GM13977 (cell line): Measurements from ENCODE around the gene ALDH9A1.
A peak's percentile ranks its signal among the peaks of the same experiment; 100 is the strongest.
"Not testable (repeated sequence)": the region's sequence is repeated elsewhere in the genome, so short reads cannot be mapped to it uniquely, and the experiment has no call there.

Source experiments
- DNase-seq: peaks from one replicate; pipeline ENCODE4 v3.0.0; 2012; ENCODE audit warnings: low spot score
- in situ Hi-C: fragments of 300-500 bp; cut with MboI; formaldehyde crosslinking; loops from one replicate; pipeline ENCODE4 v1.12.0; 2022; ENCODE audit warnings: low sequenced_read_pairs, low pct_unique_long_range_greater_than_20kb, mixed read lengths, inconsistent platforms; ENCODE audit not compliant: unreplicated experiment
- TF ChIP-seq, protein P1 (sequence below): IDR thresholded peaks from 2 replicates; pipeline ENCODE4 v1.5.1; 2012; ENCODE audit warnings: mild to moderate bottlenecking, control low read depth; ENCODE audit not compliant: insufficient read depth; ENCODE audit errors: extremely low read depth, missing control alignments

The ALDH9A1 gene

DNA sequence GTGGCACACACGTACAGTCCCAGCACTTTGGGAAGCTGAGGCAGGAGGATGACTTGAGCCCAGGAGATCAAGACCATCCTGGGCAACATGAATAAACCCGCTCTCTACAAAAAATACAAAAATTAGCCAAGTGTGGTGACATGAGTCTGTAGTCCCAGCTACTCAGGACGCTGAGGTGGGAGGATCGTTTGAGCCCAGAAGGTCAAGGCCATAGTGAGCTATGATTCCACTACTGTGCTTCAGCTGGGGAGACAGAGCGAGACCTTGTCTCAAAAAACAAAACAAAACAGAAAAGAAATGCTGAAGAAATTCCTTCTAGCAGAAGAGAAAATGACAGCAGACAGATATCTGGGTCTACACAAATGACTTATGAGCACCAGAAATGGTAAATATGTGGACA is 10.3 kb downstream of the ALDH9A1 start:
- in situ Hi-C loops = no loop called here
- no peak for DNase-seq
- TF ChIP-seq, protein P1, sequence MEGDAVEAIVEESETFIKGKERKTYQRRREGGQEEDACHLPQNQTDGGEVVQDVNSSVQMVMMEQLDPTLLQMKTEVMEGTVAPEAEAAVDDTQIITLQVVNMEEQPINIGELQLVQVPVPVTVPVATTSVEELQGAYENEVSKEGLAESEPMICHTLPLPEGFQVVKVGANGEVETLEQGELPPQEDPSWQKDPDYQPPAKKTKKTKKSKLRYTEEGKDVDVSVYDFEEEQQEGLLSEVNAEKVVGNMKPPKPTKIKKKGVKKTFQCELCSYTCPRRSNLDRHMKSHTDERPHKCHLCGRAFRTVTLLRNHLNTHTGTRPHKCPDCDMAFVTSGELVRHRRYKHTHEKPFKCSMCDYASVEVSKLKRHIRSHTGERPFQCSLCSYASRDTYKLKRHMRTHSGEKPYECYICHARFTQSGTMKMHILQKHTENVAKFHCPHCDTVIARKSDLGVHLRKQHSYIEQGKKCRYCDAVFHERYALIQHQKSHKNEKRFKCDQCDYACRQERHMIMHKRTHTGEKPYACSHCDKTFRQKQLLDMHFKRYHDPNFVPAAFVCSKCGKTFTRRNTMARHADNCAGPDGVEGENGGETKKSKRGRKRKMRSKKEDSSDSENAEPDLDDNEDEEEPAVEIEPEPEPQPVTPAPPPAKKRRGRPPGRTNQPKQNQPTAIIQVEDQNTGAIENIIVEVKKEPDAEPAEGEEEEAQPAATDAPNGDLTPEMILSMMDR = no peak

DNA sequence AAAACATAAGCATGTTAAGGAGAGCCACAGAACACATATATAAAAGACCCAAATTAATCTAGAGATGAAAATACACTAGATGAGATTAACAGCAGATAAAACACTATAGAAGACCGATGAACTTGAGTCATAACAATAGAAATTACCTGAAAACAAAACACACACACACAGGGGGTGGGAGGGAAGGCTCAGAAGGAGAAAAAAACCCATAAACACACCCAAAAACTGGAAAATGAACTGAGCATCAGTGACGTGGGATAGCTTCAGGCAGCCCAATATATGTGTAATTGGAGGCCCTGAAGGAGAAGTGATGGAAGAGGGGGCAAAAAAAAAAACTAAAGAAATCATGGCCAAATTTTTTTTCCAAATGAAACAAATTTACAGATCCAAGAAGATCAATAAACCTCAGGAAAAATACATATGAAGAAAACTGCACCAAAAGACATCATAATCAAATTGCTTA is 11.4 kb downstream of the ALDH9A1 start:
- TF ChIP-seq, protein P1 = no peak
- in situ Hi-C loops = no loop called here
- no peak for DNase-seq

DNA sequence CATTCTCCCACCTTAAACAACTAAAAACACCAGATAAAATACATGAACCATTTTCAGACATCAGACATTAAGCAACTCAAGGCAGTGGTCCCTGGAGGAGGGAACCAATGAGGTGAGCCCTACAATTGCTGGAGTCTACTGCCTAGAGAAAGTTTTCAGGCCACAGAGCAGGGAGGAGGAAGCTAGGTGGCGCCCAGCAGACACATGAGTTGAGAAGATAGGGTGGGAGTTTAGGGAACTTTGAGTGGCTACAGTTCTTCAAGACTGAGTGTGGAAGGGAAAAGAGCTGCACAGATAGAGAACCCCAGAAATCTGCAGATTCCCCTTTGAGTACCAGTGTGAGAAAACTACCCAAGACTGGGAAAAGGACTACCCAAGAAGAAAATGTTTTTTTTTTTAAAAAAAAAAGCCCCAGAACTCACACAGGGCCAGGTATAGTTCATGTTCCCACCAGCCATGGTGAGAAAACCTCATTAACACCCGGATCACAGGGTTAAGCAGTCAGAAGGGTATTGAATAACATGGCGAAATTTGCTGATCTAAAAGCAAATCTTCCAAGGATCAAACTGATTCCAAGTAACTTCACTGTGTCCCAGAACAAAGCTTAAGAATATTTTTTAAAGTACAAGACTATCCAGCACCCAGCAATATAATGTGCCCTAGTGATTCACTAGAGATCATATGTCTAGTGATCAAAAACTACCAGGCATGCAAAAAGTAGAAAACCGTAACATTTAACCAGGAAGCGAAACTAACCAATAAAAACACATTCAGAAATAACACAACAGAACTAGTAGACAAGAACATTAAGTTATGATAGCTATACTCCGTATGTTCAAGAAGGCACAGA is 12.0 kb downstream of the ALDH9A1 start:
- peak; percentile 26 for DNase-seq
- TF ChIP-seq, protein P1 = peak; percentile 42
- in situ Hi-C loops = no loop called here

DNA sequence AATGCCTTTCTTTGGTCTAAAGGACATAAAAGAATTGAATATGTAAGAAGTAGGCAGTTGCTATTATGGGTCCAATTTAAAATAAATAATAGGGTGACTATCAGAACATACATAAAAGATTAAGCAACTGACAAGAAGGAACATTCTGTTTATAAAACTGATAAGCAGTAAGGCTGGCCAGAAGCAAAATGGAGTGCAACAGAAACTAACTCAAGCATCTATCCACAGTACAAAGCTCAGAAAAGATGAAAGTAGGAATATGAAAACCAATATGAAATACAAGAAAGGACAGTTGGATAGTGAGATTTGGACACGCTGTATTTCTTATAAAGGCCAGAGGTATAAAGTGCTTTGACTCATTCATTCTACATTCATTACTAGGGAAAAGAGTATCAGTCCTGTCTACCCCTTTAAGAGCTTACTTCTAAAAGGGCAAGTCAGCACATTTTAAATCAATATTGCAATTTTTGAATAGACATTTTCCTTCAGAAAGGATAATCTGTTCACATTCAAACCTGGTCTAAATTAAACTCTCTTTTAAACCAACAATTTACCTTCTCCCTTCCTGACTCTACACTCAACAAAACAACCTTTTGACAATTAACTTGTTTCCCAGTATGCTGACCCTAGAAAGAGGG is 14.4 kb downstream of the ALDH9A1 start:
- in situ Hi-C loops = no loop called here
- no peak for DNase-seq
- TF ChIP-seq, protein P1 = no peak

DNA sequence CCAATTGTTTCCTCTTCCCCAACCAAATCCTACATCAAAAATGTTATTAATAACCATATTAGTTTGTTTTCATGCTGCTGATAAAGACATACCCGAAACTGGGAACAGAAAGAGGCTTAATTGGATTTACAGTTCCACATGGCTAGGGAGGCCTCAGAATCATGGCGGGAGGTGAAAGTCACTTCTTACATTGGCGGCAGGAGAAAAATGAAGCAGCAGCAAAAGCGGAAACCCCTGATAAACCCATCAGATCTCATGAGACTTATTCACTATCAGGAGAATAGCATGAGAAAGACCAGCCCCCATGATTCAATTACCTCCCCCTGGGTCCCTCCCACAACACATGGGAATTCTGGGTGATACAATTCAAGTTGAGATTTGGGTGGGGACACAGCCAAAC is 17.6 kb downstream of the ALDH9A1 start:
- DNase-seq, in situ Hi-C loops: not testable (repeated sequence)

DNA sequence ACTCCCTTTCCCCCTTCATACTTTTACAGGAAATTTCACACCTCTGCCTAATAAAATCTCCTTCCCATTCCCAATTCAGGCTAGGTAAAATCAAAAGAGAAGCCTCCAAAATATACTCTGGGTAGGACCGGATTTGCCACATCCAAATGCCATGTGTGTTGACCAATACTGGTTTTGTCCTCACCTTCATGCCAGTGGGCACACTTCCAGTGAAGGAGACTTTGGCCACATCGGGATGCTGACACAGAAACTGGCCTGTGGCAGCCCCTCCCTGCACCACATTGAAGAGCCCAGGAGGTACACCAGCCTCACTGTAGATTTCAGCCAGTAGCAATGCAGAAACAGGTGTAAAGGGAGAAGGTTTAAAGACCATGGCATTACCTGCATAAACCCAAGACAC is 18.1 kb downstream of the ALDH9A1 start:
- TF ChIP-seq, protein P1 = no peak
- in situ Hi-C loops = no loop called here
- no peak for DNase-seq

DNA sequence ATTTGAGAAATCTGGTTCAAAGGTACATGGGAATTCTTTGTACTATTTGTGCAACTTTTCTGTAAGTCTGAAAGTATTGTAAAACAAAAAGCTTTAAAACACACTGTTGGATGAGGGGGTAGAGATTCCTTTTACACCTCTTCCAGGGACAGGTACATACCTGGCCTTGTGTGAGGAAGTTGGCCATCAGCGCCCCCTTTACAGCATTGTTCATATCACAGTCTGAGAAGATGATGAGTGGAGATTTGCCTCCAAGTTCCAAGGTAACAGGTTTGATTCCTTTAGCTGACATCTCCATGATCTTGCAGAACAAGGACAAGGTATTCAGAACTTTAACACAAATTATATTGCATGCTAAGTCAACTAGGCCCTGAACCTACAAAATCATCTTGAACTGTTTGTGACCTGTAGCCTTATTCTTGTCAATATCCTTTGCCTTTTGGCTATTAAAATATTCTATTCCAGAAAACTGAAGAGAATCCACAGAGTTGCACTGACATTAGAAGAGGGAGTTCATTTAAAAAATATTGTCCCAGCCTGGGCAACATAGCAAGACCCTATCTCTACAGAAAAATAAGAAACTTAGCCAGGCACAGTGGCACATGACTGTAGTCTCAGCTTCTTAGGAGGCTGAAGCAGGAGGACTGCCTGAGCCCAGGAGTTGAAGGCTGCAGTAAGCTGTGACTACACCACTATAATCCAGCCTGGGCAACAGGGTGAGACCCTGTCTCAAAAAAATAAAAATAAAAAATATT is 18.9 kb downstream of the ALDH9A1 start:
- TF ChIP-seq, protein P1 = no peak
- in situ Hi-C loops = no loop called here

More for the DNA sequence above, 18.9 kb downstream of the ALDH9A1 start:
- DNase-seq = no peak
